GM19324 (cell line): ENCODE results near the gene CCL18.
"Not testable (repeated sequence)": the region's sequence is repeated elsewhere in the genome, so short reads cannot be mapped to it uniquely, and the experiment has no call there.

ENCODE experiments used
- ATAC-seq: cut with Tn5 transposase; IDR thresholded peaks from one replicate; pipeline ENCODE4 v1.9.1; 2021; ENCODE audit warnings: mild to moderate bottlenecking, moderate library complexity; ENCODE audit not compliant: unreplicated experiment, low FRiP score

The CCL18 gene

DNA sequence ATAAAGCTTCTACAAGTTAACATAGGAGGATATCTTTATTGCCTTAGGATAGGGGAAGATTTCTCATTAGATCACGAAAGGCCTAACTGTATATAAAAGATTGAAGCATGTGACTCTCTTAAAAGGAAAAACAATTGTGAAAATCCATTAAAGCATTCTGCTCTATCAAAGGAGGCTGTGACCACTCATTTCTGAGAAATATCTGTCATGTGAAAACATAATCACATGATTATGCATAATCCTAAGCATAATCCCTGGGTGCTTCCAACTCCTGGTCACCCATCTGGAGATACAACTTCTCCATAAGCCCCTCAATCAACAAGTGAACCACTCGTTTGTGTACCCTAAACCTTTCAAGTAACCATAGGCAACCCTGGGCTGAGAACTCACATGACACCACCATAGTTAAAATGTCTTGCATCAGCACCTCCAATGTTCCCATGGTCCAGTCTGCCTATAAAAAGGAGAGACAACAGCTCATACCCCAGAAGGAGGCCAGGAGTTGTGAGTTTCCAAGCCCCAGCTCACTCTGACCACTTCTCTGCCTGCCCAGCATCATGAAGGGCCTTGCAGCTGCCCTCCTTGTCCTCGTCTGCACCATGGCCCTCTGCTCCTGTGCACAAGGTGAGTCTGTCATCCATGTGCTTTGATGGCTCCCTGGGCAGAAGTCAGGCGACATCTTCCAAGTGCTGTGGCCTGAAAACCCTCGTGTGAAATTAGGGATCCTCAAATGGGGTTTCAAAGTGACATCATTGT lies at the start of gene CCL18:
TSS of gene CCL18 (plus strand) at position 487 of the 756 bp plus-strand sequence. CDS start at position 558, 71 bp downstream.
- ATAC-seq: no peak

- no peak for ATAC-seq
Observed at GRCh38 chr17:36014946-36015345, 49.1 kb upstream of the CCL18 start.

GRCh38 chr17:36015895-36016294 lies 48.2 kb upstream of the CCL18 start:
- not testable (repeated sequence) for ATAC-seq

GRCh38 chr17:36016555-36016954 lies 47.5 kb upstream of the CCL18 start:
- ATAC-seq: no peak

DNA sequence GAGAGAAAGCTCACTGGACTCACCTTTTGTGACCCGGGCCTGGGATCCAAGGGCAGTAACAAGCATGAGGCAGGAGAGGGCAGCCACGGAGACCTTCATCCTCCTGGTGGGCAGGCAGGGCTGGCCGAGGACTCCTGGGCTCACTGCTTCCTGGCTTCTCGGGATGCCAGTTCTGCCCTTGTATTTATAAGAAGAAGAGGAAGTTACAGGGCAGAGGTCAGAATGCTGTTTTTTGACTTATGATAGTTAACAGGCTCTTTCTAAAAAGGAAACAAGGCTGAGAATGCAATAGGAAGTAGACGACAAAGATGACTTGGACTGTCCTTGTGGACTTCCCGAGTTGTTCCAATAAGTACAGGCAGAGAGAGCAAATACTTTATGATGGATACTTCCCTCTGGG lies 46.3 kb upstream of the CCL18 start, which contains the start of gene CCL23:
TSS of gene CCL23 (minus strand) at position 174 of the 400 bp plus-strand sequence. CDS start at position 99, 75 bp downstream.
- ATAC-seq: no peak

DNA sequence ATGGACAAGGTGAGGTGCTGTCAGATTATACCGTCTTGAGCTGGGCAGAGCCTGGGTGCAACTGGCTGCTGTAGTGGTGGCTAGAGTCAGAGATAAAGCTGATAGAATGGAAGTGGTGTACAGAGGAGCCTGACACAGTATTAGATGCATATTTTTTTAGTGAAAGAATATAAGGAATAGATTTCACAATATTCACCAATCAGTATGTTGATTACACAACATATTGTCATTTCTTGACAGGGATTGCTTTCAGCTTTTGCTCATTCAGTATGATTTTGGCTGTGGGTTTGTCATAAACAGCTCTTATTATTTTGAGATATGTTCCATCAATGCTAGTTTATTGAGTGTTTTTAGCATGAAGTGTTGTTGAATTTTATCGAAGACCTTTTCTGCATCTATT lies 44.6 kb upstream of the CCL18 start:
- no peak for ATAC-seq

DNA sequence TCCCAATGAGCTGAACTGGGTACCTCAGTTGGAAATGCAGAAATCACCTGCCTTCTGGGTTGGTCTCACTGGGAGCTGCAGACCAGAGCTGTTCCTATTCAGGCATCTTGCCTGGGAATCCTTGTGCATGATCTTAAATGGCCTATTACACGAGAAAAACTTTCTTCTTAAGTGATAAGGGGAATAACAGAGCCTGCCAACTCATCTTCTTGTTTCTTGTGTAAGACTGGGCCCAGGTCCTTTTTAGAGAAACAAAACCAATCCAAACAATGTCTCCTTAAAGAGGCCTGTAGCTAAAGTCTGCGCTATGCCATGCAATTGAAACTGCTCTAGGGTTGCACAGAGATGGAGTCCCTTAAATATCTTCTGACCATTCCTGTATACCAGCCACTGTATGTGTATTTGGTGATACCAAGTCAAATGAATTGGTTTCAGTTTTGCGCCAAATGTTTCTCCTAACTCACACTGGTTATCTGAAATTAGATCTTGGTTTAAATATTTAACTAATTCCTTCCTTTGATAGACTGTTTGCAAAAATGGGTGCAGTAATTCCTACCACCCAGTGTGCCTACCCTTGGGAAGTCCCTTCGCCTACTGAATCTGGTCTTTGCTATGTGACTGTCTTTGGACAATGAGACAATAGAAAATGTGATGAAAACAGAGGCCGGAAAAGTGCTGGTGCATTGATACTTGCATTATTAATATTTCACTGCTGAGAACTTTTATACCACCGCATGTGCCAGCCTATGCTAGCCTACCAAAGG lies 39.8 kb upstream of the CCL18 start:
- ATAC-seq: no peak

DNA sequence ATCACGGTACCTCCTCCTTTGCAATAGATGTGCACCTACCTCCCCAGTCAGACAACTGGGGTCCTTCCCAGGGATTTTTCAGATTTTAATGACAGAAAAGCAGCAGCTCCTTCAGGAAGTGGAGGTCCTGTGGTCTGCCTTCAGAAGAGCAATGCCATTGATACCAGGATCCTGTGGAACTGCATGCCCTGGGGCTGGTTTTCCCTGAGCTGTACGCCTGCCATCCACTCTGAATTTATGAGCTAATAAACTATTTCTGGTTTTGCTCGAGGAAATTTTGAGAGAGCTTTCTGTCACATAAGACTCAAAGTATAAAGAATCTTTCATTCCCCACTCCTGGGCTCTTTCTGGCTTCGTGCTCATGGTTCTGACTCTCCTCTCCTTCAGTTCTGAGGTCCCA lies 36.3 kb upstream of the CCL18 start:
- ATAC-seq: no peak

DNA sequence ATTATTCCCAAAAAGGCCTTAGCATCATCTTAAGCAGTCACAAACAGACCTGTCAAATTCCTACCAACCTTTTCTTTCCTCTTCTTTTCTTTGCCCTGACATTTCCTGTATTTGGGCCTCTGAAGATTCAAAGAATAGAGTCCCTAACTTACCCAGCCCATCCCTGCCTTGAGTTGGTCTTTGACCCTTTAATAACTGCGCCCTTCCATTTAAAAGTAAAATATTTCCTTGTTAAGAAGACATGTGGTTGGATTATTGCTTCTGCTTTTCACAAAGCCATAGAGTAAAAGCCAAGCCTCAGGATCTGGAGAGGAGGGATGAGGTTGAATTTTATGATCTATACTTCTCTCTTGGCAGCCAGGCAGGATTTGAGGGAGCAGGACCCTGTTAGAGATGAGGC lies 33.1 kb upstream of the CCL18 start:
- no peak for ATAC-seq

GRCh38 chr17:36034127-36034526 lies 29.9 kb upstream of the CCL18 start:
- ATAC-seq: no peak

DNA sequence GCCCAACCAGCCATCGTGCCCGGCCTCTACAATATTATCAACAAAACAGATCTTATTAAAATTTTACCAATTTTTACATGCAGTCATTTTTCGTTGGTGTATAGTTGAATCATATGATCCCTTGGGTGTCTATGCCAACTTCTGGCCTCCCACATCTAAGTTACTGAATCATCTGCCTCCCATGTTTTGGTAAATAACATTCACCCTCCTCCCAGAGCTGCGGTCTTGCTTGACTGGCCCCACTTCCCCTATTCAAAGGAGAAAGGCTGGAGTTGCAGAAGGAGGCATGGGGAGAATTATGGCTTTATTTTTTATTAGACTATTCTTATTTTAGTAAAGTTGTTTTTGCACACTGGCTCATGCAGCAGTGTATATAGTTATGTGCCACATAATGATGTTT lies 27.8 kb upstream of the CCL18 start:
- ATAC-seq: no peak

DNA sequence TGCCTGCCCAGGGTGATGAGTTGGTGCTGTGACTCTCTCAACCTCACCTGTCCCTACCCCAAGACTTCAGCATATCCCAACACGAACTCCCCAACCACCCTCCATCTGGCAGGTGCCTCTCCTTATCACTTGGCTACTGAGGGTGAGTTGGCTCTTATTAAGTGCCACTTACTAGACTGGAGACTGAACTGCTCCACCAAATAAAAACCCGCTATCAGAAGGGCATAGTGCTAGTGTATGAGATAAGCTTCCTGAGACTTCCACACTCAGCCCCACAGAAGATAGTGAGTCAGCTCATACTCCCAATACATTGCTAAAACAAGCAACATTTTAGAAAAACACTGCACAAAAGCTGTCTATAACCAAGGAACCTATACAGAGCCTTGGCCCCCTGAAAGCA lies 16.0 kb upstream of the CCL18 start:
- ATAC-seq: no peak

- ATAC-seq: no peak
Observed at GRCh38 chr17:36049643-36050042, 14.4 kb upstream of the CCL18 start.

DNA sequence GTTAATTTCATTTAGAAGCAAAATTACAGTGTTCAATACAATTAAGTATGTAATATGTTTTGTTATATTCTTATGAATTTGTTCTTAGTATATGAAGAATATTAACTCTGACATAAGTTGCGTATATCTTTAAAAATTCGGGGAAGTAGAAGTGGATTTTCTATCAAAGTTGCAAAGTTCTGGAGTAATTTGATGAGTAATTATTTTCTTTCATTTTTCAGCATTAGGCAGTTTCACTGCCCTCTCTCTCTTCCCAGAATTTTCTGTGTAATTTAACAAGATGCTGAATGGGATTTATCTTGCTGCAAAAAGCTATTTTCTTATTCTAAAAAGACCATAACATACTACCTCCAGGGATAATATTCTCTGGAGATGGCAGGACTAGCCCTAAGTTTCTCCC lies 8.9 kb upstream of the CCL18 start:
- ATAC-seq: no peak

GRCh38 chr17:36055921-36056520 lies 8.1 kb upstream of the CCL18 start:
- ATAC-seq: no peak

- ATAC-seq: no peak
Observed at GRCh38 chr17:36057911-36058310, 6.2 kb upstream of the CCL18 start.

GRCh38 chr17:36059406-36059805 lies 4.7 kb upstream of the CCL18 start:
- no peak for ATAC-seq

GRCh38 chr17:36060816-36061215 lies 3.3 kb upstream of the CCL18 start:
- no peak for ATAC-seq

GRCh38 chr17:36066365-36066985 lies 2.4 kb downstream of the CCL18 start:
- ATAC-seq: no peak

GRCh38 chr17:36068524-36068923 lies 4.5 kb downstream of the CCL18 start:
- ATAC-seq: no peak

- ATAC-seq: no peak
Observed at GRCh38 chr17:36069136-36069535, 5.1 kb downstream of the CCL18 start.
